Lower lobe of right lung (tissue), 2 donors: Measurements from ENCODE around the gene SKAP1. TPM values are rescaled to one million over a fixed set of nuclear protein-coding genes. Genes with fewer than 3 reads are reported as not detected.

Experiments used
- ATAC-seq, 2 donors: fragments of 200-7000 bp; cut with Tn5 transposase; one replicate each; pipeline ENCODE4 v1.9.1; 2020 to 2022; ENCODE audit warnings: mild to moderate bottlenecking in 2 of 2, moderate library complexity in 2 of 2
- DNase-seq: peaks from one replicate; pipeline ENCODE4 v3.0.0-alpha.2; 2020
- H3K27ac ChIP-seq: fragments of 200-600 bp; one replicate; pipeline ENCODE4 v1.8.0; 2022
- H3K27me3 ChIP-seq: fragments of 200-600 bp; one replicate; pipeline ENCODE4 v1.8.0; 2022; ENCODE audit warnings: low read depth
- H3K36me3 ChIP-seq: fragments of 200-600 bp; one replicate; pipeline ENCODE4 v1.8.0; 2022; ENCODE audit warnings: mild to moderate bottlenecking
- H3K4me1 ChIP-seq: fragments of 200-600 bp; one replicate; pipeline ENCODE4 v1.8.0; 2022
- H3K4me3 ChIP-seq: fragments of 200-600 bp; one replicate; pipeline ENCODE4 v1.8.0; 2022; ENCODE audit warnings: mild to moderate bottlenecking
- H3K9me3 ChIP-seq: fragments of 200-600 bp; one replicate; pipeline ENCODE4 v1.8.0; 2022
- CTCF ChIP-seq: fragments of 200-600 bp; IDR thresholded peaks from one replicate; pipeline ENCODE4 v1.8.0; 2022; ENCODE audit warnings: antibody characterized with exemption, mild to moderate bottlenecking
- intact Hi-C: fragments of 100-400 bp; cut with DNase I; formaldehyde crosslinking; loops from one replicate; pipeline ENCODE4 v1.11.0; 2022
- total RNA-seq: library from RNA; stranded (reverse); fragmentation: NEBNext Ultra II Directional; extraction: Animal tissue kit (Norgen Biotek cat#: 25700); gene quantifications from one replicate; pipeline ENCODE4 v1.2.1, GENCODE V29; 2021
- donor health status: DM: no; HTN: yes; CAD: no; lungs with severe emphysema.

The SKAP1 gene
- total RNA-seq, 1 donor from 2014 or later = 6.4 TPM

DNA sequence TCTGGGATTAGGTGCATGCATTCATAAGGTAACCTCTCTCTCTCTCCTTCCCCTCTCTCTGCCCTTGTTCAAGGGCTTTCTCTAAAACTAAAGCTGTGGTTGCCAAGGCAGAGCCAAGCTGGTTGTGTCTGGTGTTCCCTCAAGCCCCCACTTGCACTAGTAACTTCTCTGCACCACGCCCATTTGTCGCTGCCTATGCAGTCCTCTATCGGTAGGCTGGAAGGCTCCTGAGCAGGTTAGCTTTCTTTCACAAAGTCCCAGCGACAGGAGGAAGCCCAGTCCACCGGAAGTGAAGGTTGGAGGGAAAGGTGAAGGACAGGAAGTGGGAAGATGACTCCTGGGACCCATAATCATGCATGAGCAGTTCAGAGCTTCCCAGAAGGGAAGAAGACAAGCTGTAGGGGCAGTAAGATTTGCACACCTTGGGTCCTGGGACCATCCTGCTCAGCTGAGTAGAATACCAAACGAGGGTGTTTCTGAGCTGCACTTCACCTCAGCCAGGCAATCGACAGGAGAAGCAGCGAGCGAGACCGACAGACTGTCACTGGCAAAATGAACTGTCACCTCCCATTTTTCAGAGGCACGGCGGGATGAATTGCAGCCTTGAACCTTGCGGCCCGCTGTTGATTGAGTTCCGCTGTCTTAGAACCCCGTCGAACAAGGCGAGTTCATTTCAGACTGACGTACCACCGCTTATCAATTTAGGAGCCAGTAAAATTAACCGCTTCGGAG lies 14.7 kb upstream of the SKAP1 start:
- H3K4me3 ChIP-seq = no peak overlapping the region
- no peak for TF ChIP-seq CTCF
- DNase-seq = no peak
- no peaks in the 10 kb centered on the region for H3K36me3 ChIP-seq
- no peak for ATAC-seq
- no peak overlapping the region for H3K27ac ChIP-seq
- intact Hi-C loops = no loop called here
- H3K9me3 ChIP-seq = no peaks in the 10 kb centered on the region
- H3K4me1 ChIP-seq = peaks cover 9% of the 10 kb centered on the region
- no peaks in the 10 kb centered on the region for H3K27me3 ChIP-seq

- Histone ChIP-seq H3K4me3 (no peak overlapping the region), H3K4me1 (peaks cover 9% of the 10 kb centered on the region), H3K27ac (no peak overlapping the region), H3K27me3 (peaks cover 5% of the 10 kb centered on the region), H3K9me3 (no peaks in the 10 kb centered on the region), H3K36me3 (no peaks in the 10 kb centered on the region)
- no peak for DNase-seq
- intact Hi-C loops = no loop called here
- TF ChIP-seq CTCF = no peak
- no peak for ATAC-seq
Measured at GRCh38 chr17:48443712-48444111, 13.7 kb upstream of the SKAP1 start.

- H3K4me3 ChIP-seq = no peak overlapping the region
- ATAC-seq = no peak
- TF ChIP-seq CTCF = no peak
- H3K27ac ChIP-seq = no peak overlapping the region
- intact Hi-C loops = no loop called here
- no peaks in the 10 kb centered on the region for H3K36me3 ChIP-seq
- no peaks in the 10 kb centered on the region for H3K9me3 ChIP-seq
- DNase-seq = no peak
- H3K4me1 ChIP-seq = peaks cover 9% of the 10 kb centered on the region
- H3K27me3 ChIP-seq = peaks cover 5% of the 10 kb centered on the region
Measured at GRCh38 chr17:48442819-48443218, 12.8 kb upstream of the SKAP1 start.

- ATAC-seq (no peak), DNase-seq (no peak)
- no peaks in the 10 kb centered on the region for H3K9me3 ChIP-seq
- intact Hi-C loops = no loop called here
- H3K27ac ChIP-seq = no peak overlapping the region
- peaks cover 9% of the 10 kb centered on the region for H3K4me1 ChIP-seq
- H3K4me3 ChIP-seq = no peak overlapping the region
- no peak for TF ChIP-seq CTCF
- H3K36me3 ChIP-seq = no peaks in the 10 kb centered on the region
- peaks cover 5% of the 10 kb centered on the region for H3K27me3 ChIP-seq
Measured at GRCh38 chr17:48441862-48442261, 11.8 kb upstream of the SKAP1 start.

DNA sequence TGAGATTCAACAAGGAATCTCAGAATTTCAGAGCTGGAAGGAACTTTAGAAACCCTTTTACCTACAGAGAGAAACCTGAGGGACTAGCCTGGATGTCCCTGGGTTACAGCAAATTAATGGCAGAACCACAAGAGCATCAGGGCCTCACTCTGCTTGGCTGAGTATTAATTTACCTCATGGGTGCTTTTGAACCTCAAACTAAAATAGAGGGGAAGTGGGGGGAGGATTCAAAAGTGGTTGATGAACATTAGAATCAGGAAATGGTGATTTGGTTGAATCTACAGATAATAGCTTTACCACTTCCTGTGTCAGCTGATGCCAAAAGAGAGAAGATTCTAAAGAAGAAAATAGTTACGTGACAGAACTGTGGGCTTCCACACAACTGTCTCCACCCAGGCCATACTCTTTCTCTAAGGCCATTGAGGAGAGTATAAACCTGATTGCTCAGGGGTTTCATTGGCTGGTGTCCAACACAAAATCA lies 11.3 kb upstream of the SKAP1 start:
- Histone ChIP-seq H3K27me3 (peaks cover 5% of the 10 kb centered on the region), H3K9me3 (no peaks in the 10 kb centered on the region), H3K4me1 (peaks cover 9% of the 10 kb centered on the region), H3K27ac (no peak overlapping the region), H3K4me3 (no peak overlapping the region), H3K36me3 (no peaks in the 10 kb centered on the region)
- ATAC-seq = peak; percentile 65 to 66
- no peak for DNase-seq
- intact Hi-C loops = no loop called here
- TF ChIP-seq CTCF = no peak
